HG03064 (cell line): ENCODE results near the gene FICD.
"Not testable (repeated sequence)": the region's sequence is repeated elsewhere in the genome, so short reads cannot be mapped to it uniquely, and the experiment has no call there.

Source experiments
- ATAC-seq: cut with Tn5 transposase; IDR thresholded peaks from one replicate; pipeline ENCODE4 v1.9.1; 2021; ENCODE audit warnings: low read depth; ENCODE audit not compliant: unreplicated experiment

Gene FICD

DNA sequence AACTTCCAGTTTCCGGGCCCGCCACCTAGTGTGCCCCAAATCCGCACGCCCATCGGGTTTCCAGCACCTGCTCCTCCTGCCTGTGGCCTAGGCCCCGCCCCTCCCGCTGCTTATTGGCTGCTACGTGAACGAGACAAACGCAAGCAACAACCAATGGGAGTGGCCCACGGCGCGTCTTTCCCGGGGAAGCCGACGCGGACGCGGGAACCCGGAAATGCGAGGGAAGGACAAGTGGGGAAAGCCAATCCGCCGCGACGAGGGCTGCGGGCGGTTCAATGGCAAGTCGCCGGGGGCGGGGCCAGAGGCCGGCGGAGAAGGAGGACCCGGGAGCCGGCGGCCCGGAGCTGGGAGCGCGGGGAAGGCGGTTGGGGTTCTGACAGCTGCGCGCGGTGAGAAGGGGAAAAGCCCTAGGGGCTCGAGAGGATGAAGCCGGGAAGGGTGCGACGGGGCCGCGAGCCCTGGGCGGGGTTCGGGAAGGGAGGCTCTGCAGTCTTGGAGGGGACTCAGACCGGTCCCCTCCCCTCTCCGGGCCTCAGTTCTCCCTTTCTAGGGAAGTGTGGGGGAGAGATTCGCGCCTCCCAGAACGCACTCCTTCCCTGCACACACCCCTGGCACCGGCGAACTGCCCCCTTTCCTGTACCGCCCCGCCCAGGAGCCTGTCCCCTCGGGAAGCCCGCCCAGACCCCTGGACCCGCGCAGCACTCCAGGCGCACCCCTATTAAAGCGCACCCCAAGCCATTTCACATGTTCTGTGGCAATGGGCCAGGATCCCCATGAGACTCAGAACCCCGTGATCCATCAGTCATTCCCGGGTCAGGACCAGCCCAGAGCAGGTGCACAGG, at the start of gene FICD:
Gene FICD, plus strand, starts transcription at position 305 of the 842 bp plus-strand sequence. CDS start 1,696 bp downstream, outside the sequence.
- peak; percentile 62 for ATAC-seq

DNA sequence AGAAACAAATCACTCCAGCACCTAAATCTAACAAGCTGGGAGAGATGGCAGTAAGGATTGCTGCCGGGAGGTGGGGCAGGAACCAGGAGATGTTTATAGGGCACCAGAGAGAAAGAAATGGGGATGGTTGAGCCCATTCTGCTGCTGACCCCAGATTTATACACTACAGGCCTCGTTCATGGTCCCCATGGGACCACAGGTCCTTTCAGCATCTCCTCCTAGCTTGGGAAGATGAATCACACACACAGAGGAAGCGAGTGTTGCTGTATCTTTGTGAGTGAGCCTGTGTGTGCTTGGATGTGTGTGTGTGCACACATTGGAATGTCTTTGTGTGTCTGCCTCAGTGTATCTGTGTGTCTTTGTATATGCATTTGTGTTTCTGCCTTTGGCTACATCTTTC, 49.7 kb upstream of the FICD start:
- ATAC-seq: no peak

DNA sequence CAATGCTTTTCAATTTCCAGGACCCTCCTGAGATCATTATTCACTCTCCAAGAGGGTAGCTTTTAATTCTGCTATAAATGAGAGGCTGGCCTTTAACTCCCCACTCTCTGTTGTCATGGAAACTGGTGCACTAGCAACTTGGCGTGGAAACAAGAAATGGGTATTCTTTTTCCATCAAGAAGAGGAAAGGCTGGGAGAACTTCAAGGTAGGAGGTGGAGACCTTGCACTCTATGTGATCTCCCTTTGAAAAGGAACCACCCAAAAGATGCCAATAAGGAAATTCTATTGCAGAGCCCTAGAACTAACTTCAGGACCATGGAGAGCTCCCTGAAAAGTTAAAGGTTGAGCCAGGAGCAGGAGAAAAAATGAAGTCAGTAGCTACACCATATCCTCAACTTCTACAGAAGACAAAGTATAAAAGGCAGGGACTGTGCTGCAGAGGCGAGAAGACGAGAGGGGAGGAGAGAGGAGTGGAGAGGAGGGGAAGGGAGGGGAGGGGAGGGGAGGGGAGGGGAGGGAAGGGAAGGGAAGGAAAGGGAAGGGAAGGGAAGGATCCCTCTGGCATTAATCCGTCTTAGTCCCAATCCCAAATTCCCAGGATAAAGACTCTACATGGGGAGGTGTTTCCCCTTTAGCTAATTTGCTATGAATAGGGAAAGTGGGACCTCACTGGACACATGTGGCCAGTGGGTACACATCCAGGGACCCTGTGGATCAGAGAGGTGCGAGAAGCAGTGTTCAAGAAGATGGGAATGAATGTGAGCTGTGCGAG, 46.7 kb upstream of the FICD start:
- no peak for ATAC-seq

DNA sequence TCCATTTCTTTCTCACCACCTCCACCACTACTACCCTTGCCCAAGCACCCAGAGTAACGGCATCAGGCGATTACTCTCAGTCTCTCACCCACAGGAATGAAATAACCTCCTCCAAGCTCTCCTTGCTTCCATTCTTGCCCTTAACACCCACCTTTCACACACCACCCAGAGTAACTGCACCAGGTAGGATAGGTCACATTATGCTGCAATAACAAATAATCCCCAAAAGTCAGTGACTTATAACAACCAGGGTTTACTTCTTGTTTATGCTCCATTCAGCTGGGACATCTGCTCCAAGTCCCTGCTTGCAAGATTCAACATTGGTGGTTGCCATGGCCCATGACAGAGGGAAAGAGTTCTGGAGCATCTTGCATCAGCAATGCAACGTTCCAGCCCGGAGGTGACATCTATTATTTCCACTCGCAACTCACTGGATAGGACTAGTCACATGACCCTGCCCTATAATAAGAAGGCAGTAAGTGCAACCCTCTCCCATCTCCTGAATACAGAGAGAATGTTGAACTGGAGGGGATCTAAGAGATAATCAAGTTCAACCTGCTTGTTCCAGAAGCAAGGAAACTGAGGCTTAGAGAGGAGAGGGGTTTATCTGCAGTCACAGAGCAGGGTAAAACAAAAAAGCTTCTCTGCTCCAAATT, 41.5 kb upstream of the FICD start:
- no peak for ATAC-seq

DNA sequence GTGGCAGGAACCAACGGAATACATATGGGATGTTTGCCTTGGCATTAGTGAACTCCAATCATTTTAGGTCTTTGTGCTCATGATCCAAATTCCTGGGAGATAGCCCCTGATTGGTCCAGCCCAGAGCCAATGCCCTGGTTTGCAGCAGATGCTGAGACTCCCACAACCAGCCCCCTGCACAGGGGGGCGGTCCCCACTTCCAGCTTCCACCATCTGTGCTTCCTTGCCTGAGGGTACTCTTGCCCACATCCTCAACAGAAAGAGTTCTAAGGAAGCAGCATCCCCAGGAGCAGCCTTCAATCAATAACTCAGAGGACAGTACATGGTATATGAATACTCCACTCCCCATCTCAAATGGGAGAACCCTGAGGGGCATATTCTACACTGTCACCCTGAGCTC, 39.7 kb upstream of the FICD start:
- no peak for ATAC-seq

DNA sequence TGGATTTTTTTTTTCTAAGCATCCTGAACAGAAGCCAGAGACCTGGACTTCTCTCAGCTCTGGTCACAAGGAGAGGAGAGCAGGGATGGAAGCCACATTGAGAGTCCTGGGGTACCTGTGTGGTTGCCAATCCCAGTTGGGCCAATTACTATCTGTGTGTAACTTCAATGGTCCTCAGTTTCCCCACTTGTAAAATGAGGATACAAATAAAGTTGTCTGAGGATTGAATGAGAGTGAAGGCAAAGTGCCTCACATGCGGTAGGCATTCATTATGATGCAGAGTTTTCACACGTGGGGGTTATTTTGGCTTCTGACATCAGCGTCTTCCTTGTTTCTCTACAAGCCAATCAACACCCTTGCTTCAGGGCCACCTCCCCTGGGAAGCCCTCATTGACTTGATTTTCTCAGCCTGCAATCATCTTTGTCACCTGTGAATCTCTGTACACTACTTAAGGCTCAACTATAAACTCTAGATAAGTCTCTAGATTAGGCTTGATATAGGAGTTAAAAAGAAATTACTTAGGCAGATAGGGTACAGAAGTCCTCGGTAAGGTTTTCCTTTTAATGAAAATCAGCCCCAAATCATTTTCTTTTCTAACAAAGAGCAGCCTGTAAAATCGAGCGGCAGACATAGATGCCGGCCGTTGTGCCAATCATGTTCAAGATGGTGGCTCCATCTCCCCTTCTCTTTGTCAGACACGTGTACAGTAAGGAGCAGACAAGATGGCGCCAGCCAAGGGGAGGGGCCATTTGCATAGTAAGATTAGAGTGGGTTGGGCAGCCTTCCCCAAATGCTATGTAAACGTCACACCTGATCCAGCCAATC, 37.8 kb upstream of the FICD start:
- ATAC-seq: no peak

DNA sequence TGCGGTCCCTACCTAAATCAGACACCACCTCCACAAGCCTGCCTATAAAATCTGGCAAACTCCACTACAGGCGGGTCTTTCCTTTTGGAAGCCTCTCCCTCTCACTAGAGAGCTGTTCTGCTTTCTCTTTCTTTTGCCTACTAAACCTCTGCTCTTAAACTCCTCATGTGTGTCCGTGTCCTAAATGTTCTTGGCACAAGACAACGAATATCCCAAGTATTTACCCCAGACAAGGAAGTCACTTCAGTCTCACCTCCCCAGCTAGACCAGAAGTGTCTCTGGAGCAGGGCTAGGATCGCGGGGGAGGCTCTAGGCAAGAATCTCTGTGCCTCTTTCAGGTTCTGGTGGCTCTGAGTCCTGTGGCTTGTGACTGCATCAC, 37.2 kb upstream of the FICD start:
- ATAC-seq: no peak

DNA sequence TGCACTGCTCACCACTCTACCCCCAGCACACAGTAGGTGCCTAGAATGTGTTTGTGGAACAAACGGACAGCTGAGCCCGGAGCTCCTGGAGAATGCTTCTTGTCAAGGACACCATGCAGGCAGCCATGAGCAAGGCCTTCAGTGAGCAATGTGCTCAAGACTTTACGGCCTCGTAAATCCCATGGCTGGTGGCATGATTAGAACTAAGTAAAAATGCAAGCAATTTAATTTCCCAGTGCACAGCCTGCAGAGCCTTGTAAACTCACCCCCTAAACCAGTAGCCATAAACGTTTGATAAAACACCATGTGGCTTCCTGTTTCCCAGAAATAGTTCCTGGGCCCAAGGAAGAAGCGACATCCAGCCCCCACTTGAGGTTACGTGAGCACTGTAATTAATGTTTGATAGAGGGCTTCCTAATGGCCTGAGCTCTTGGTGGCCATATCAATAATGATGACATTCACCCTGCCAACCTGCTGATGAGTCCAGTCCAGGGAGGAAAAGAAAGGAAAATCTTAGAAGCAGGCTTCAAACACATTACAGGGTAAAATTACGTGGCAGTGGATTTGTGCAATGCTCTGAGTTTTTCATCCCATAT, 36.4 kb upstream of the FICD start:
- no peak for ATAC-seq

DNA sequence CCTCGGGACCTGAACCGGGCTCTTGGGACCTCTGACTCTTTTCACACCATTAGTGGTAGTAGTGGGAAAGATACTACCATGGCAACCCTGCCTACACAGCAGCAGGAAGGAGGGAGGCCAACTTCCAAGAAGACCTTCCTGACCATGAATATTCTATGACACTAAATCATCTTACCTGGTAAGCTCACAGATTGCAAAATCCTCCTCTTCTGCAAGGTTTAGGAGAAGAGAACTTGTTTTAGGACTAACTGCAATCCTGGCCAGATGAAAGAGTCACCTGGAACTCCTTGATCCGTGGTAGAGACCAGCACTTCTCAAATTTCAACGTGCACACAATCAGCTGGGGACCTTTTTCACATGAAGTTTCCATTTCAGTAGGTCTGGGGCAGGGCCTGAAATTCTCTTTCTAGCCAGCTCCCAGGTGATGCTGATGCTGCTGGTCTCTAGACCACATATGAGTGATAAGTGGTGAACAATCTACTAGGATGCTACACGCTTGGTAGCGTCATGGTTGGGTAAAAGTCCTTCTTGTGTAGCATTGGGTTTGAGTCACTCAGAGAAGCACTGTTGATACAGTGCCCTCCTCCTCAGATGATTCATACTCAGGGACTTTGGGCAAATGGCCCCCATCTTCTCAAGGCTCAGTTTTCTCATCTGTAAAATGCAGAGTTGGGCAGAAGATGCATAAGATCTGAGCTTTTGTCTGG, 35.6 kb upstream of the FICD start:
- ATAC-seq: no peak

DNA sequence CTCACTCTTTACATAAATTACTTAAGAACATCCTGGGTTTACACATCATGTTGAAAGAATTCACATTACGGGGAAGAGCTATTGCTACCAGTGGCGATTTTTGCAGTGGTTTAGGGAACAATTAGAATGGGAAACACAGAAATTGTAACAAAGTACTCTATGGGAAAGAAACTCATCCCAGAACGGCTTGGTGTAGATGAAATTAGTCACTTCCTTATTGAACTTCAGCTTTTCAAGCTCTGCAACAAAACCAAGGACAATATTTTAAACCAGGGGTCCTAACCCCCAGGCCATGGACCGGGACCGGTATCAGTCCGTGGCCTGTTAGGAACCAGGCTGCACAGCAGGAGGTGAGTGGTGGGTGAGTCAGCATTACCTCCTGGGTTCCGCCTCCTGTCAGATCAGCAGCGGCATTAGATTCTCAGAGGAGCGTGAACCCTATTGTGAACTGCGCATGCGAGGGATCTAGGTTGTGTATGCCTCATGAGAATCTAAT, 32.3 kb upstream of the FICD start:
- no peak for ATAC-seq

DNA sequence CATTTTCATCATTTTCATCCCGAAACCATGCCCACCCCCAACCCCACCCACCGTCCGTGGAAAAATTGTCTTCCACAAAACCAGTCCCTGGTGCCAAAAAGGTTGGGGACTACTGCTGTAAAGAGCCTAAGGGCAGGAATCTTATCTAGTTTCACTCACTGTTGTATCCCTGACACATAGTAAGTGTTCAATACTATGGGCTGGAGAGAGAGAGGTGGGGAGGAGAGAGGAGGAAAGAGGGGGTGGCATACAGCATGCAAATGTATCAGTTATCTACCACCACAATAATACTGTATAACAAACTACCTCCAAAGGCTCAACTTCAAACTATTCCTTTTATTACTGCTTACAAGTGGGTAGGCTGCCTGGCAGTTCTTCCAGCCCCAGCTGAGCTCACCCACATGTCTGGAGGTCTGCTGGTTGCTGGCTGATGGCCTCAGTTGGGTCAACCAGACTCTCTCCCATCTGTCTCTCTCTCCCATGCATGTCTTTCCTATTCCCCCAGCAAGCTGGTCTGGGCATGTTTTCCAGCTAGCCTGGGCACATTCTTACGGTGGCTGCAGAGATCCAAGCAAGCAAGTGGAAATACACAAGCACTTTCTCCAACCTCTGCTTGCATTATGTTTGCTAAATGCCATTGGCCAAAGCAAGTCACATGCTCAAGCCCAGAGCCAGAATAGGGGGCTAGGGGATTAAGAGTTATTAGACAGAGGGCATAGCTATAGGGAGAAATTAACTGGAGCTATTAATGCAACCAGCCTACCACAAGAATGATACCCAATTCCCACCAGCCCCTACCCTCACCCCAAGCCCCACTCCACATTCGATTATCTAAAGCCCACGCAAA, 31.6 kb upstream of the FICD start:
- no peak for ATAC-seq

DNA sequence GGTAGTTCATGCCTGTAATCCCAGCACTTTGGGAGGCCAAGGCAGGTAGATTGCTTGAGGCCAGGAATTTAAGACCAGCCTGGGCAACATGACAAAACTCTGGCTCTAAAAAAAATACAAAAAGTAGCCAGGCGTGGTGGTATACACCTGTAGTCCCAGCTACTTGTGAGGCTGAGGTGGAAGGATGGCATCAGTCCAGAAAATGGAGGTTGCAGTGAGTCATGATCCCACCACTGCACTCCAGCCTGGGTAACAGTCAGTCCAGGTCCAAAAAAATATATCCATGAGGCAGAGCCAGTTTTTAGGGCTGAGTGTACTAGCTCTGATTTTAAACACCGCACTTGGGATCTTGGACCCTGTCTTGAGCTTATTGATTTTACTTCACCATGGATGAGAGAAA, 30.6 kb upstream of the FICD start:
- ATAC-seq: no peak

DNA sequence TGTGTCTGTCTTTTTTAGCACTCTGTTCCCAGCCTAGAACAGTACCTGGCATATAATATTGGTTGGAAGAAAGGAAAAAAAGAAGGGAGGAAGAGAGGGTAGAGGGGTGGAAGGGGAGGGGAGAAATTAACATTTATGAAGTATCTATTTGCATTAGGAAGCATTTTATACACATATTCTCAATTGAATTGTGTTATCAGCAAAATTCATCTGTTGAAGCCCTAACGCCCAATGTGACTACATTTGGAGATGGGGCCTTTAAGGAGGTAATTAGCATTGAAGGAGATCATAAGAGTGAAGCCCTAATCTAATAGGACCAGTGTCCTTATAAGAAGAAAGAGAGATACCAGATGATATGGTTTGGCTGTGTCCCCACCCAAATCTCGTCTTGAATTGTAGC, 30.2 kb upstream of the FICD start:
- no peak for ATAC-seq

DNA sequence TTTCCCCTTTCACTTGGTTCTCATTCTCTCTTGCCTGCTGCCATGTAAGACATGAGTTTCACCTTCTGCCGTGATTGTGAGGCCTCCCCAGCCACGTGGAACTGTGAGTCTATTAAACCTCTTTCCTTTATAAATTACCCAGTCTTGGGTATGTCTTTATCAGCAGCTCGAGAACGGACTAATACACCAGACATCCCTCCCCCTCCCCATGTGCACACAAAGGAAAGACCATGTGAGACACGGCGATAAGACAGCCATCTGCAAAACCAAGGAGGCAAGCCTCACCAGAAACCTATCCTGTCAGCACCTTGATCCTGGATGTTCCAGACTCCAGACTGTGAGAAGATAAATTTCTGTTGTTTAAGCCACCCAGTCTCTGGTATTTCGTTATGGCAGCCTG, 29.7 kb upstream of the FICD start:
- not testable (repeated sequence) for ATAC-seq

DNA sequence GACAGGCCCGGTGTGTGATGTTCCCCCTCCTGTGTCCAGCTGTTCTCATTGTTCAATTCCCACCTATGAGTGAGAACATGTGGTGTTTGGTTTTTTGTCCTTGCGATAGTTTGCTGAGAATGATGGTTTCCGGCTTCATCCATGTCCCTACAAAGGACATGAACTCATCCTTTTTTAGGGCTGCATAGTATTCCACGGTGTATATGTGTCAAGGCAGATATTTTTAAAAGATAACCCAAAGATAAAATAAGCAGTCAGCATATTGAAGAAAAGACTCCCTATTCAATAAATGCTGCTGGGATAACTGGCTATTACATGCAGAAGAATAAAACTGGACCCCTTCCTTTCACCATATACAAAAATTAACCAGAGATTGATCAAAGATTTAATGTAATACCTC, 28.0 kb upstream of the FICD start:
- ATAC-seq: not testable (repeated sequence)

DNA sequence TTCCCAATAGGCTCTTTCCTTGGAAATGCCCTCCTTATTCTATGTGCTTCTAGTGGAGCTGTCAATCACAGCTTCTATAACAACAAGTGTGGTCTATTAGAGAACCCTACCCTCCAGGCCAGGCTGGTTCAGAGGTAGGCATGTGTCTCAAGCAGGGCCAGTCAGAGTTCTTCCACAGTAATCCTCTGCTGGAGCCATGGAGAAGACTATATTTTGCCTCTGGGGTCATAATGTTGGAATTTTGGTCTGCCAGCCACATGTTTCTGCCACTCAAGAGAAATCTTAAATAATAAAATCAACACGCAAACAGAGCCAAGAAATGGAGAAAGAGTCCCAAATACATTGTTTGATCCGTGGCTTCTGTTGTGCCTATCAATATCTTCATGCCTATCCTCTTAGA, 23.8 kb upstream of the FICD start:
- ATAC-seq: no peak

DNA sequence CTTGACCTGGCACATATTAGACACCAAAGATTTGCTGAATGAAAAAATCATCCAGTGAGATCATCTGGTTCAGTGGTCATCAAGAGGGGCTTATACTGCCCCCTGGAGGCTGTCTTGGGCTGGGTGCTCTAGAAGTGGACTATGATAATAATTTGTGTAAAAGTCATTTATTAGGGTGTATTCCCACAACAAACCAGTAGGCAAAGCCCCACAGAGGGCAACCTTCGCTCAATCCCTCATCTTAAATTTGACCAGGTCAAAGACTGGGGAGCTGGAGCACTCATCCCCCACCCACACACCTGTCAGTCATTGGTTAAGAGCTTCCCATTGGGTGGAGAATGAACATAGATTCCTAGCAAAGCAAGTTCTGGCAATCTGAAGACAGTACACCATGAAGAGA, 20.0 kb upstream of the FICD start:
- no peak for ATAC-seq

DNA sequence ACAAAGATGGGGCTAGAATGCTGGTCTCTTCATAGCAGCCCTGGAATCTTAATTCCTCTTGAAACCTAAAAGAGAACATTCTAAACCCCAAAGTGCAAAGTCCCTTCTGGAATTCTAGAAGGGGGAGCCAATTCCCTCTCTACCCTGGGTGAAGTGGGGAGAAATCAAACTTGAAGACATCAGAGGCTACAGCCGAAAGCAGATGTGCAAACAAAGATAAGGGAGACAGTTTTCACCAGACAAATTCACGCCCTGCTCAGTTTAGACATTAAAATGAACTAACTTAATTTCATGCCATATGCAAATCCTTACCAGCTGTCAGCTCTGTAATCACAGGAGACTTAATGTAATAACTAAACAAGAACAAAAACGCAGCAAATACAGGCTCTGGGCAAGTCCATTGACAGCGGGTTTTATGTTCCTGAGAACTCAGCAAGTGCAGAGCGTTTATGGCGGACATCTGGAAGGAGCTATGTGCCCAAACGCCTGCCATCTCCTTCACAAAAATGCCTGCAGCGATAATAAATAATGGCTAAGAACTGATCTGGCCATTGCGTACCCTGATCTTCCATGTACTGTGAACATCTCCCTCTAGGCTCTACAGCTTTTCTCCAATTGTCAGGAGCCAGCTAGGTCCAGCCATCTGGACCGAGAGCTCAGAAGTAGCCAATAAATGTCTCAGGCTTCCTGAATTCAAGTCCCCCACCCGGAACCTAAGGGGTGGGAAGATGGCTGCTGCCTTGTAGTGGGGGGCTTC, 19.1 kb upstream of the FICD start:
- ATAC-seq: no peak
